GM12874 (cell line): Measurements from ENCODE around the gene RGS6.

ENCODE experiments used
- TF ChIP-seq, protein P1 (sequence below): IDR thresholded peaks from 2 replicates; pipeline ENCODE4 v1.5.1; 2011; ENCODE audit warnings: low read depth, mild to moderate bottlenecking, control low read depth, low read length, moderate library complexity; ENCODE audit not compliant: insufficient read depth

RGS6 gene

GRCh38 chr14:71932229-71932981 lies at the start of gene RGS6:
Gene RGS6, plus strand, starts transcription at chr14:71932429.
- TF ChIP-seq, protein P1, sequence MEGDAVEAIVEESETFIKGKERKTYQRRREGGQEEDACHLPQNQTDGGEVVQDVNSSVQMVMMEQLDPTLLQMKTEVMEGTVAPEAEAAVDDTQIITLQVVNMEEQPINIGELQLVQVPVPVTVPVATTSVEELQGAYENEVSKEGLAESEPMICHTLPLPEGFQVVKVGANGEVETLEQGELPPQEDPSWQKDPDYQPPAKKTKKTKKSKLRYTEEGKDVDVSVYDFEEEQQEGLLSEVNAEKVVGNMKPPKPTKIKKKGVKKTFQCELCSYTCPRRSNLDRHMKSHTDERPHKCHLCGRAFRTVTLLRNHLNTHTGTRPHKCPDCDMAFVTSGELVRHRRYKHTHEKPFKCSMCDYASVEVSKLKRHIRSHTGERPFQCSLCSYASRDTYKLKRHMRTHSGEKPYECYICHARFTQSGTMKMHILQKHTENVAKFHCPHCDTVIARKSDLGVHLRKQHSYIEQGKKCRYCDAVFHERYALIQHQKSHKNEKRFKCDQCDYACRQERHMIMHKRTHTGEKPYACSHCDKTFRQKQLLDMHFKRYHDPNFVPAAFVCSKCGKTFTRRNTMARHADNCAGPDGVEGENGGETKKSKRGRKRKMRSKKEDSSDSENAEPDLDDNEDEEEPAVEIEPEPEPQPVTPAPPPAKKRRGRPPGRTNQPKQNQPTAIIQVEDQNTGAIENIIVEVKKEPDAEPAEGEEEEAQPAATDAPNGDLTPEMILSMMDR, result peak; percentile 57

GRCh38 chr14:71883094-71883493 lies 49.1 kb upstream of the RGS6 start:
- TF ChIP-seq, protein P1, result no peak

DNA sequence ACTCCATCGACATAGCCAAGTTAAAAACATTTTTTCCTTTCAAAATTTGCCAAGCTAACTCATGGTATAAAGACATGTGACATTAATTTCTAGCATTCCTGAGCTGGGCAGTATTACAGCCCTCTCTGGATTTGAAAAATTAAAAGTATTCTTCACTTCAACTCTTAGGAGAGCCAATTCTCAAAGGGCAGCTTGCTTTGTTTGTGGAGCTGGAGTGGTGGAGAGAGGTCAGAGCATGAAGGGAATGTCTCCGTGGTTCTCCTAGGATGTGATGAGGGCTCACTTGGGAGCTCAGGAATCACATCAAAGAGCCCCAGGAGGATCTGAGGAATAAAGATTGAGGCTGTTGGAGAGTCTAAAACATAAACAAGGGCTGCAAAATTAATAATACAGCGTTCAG lies 46.9 kb upstream of the RGS6 start:
- TF ChIP-seq, protein P1, result no peak

DNA sequence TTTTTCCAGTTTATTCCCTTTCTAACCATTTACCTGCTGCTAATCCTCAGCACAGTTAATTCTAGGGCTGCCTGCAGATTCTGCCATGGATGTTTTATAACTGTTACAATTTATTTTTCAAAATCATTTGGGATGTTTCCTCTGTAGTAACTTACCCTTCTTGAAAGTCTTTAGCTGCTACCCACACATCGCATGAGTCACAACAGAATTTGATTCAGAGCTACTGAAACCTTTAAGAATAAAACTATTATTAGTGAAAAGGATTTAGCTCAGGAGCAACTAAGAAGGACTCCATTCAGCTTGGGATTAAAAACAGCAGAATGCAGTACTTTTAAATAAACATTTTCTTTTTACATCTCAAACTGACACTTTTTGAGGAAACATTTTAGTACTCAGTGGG lies 41.7 kb upstream of the RGS6 start:
- TF ChIP-seq, protein P1, result no peak

DNA sequence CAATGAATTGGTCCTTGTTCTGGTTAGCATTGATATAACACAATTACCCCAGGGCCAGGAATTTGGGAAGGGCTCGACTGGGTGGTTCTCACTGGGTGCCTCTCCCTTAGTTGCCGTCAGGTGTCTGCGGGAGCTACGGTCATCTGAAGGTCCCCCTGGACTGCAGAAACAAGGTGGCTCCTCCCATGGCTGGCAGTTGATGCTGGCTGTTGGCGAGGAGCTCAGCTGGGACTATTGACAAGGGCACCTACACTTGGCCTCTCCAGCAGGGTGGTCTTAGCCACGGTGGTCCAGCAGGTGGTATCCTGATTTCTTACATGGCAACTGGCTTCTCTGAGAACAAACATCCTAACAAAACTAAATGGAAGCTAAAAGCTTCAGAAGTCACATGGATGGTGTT lies 41.0 kb upstream of the RGS6 start:
- TF ChIP-seq, protein P1, result no peak

DNA sequence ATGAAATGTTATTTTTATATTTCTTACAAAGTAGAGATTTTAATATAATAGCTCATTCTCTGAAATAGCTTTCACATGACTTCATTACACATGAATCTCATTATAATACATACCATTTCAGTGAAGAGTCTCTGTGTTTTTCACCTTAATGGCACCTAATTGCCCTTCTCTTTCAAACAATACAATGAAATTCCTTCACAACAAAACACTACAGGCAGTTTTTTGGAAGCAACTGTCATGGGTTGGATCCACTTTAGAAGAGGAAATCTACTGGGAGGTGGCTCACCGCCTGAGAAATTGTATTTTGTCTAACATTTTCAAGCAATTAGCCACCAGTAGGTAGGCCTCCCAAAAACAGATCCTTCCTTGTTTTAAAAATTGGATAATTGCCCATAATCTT lies 40.3 kb upstream of the RGS6 start:
- TF ChIP-seq, protein P1, result no peak

- TF ChIP-seq, protein P1, result no peak
Observed at GRCh38 chr14:71905031-71905430, 27.2 kb upstream of the RGS6 start.
